Effector CD4-positive, alpha-beta T cell (primary cell): ENCODE results near the gene RINT1.
"Not testable (repeated sequence)": the region's sequence is repeated elsewhere in the genome, so short reads cannot be mapped to it uniquely, and the experiment has no call there.

Source experiments
- DNase-seq: peaks from one replicate; pipeline ENCODE4 v3.0.0-alpha.2; 2020

RINT1 gene

DNA sequence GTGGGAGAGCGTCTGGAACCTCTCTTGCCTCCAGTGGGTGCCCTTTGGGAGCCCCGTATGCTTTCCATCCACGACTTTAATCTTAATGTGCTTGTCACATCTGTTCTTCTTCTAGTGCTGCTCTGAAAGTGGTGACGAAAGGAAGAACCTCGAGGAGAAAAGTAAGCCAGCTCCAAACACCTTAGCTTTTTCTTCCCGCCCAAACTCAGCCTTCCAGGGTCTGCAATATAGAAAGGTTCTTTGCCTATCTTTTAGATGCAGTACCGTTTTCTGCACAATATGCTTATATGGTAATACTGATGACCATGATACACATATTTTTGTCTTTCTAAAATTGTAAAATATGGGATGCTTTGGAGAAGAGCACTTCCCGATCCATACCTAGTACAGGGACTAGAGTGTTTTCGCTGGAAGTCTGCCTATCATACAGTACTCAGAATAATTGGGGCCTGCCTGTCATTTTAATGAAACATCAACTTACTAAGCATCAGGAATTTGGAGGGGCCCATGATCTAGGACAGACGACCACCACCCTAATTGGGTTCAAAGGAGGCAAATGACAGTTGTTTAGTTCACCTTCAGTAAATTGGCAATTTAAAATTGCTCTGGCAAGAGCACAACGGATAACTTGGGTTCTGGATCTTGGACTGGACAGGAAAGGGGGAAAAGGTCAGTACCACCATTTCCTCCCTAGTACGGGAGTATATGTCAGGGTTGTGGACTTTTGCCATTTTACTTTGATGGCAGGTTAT lies 884 bp downstream of the RINT1 start:
- no peak for DNase-seq

DNA sequence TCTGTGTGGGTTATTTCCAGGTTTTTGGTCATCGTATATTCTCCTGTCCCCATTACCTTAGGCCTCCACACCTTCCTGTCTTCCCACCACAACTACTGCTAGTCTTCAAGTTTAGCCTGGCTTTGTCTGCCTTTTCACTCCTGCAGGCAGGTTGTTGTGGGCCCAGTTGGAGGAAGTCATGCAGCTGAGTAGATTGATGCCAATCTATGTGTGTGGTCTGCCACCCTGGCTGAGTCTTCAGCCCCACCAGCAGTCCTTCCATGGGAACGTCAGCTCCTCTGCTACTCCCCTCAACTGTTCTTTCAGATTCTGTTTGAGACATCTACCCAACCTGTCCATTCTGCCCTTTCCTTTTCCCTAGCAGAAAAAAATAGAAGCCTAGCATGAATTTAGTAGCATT lies 6.3 kb downstream of the RINT1 start:
- no peak for DNase-seq

DNA sequence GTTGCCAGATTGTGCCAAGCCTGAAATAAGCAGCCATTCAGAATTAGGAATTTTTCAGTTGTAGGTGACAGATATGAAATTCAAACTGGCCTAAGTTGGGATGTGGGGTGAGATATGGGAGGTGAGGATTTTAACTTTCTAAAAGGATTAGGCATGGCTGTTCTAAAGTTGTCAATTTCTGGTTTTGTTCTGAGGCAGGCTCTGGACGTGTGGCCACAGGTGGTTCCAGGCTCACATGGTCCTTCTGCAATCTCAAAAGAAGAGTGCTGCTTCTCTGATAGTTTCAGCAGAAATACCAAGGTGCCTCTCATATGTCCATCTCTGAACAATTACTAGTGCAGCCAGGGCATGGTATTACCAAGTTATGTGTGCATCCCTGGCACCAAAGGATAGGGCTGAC lies 27.9 kb downstream of the RINT1 start:
- DNase-seq, result no peak

DNA sequence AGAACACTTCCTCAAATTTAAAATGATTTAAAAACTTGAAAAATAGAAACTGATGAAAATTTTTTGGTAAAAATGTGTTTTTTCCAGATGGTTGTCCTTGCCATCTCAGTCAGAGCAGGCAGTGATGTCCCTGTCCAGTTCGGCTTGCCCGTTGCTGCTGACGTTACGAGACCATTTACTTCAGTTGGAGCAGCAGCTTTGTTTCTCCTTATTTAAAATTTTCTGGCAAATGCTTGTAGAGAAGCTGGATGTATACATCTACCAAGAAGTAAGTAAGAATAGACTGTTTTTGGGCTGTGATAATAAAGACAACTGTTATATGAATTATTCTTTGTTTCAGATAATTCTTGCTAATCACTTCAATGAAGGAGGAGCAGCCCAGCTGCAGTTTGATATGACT lies 33.2 kb downstream of the RINT1 start:
- DNase-seq, result no peak

DNA sequence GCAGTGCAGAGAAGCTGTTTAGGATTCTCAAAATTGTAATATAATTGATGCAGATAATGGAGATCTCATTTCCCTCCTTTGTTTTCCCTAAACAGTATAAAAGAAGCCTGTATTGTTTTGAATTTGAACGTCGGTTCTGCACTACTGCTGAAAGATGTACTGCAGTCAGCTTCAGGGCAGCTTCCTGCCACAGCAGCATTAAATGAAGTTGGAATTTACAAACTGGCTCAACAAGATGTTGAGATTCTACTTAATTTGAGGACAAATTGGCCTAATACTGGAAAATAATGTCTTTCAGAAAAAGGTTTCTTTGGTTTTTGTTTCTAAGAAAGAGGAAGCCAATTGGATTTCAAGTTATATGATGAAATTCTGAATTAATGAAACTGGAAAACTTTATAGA lies 35.0 kb downstream of the RINT1 start:
- no peak for DNase-seq

DNA sequence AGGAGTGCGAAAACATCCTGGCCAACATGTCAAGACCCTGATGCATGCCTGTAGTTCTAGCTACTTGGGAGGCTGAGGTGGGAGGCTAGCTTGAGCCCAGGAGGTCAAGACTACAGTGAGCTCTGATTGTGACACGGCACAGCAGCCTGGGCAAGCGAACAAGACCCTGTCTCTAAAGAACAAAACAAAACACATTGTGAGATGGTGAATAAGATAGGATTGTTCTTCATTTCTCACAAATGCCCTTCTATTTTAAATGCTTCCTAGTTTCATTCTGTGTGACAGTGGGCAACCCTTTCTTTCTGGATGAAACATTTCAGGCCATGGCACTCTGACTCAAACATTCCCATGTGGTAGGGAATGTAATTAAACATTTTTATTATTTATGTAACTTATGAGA lies 35.8 kb downstream of the RINT1 start:
- no peak for DNase-seq

DNA sequence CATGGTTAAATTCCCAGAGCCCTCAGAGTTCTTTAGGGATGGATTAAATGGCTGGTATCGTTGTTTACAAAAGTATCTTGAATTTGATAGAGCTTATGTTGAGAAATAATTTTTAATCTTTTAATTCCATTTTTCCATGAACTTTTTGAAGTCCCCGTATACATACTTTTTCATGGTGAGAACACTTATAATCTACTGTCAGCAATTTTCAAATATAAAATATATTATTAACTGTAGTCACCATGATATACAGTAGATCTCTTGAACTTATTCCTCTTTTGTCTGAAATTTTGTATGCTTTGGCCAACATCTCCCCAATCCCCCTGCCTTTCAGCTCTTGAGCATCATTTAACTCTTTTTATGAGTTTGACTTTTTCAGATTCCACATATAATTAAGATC lies 39.9 kb downstream of the RINT1 start:
- DNase-seq, result no peak

DNA sequence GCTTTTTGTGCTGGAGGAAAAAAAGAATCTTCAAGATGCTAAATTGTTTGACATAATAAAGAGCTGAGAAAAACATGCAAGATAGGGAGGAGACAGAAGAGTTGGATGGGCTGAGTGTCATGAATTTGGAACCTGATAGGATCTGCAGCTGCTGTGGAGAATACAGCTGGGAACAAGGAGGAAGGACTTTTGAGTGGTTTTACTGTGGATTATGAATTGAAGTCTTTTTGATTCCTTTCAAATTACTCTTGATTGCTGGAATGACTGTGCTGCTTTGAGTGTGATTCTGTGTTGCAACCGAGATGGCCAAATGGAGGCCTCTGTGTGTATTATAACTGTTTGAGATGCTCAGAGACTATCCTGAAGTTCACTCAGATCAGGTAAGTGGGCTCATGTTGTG lies 45.2 kb downstream of the RINT1 start:
- DNase-seq, result no peak

DNA sequence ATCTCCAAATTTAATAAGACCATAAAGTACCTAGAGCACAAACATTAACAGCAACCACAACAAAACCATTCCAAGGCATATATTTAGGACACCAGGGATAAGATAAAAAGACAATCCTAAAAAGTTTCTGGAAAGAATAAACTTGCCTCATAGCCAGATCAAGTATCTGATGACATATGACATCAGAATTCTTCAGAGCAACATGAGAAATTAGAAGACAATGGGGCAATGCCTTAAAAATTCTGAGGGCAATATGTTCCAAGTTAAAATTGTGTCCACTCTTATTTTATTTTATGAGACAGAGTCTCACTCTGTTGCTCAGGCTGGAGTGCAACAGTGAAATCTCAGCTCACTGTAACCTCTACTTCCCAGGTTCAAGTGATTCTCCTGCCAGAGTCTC lies 46.5 kb downstream of the RINT1 start:
- DNase-seq, result no peak

DNA sequence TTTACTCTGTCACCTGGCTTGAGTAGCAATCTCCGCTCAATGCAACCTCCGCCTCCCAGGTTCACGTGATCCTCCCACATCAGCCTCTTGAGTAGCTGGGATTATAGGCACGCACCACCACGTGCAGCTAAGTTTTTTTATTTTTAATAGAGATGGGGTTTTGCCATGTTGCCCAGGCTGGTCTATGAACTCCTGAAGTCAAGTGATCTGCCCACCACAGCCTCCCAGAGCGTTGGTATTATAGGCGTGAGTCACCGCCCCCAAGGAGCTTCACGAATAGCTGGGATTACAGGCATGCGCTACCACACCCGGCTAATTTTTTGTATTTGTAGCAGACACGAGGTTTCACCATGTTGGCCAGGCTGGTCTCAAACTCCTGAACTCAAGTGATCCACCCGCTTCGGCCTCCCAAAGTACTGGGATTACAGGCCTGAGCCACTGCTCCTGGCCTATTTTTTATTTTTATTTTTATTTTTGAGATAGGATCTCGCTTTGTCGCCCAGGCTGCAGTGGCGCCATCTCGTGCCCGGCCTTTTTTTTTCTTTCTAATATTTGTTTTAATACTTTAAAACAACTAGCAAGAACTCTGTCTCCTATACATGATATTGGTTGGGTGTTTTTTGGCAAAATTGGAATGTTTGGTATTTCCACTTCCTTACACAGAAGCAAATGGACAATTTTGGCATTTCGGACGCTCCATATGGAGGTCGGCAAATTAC lies 48.2 kb downstream of the RINT1 start:
- no peak for DNase-seq

DNA sequence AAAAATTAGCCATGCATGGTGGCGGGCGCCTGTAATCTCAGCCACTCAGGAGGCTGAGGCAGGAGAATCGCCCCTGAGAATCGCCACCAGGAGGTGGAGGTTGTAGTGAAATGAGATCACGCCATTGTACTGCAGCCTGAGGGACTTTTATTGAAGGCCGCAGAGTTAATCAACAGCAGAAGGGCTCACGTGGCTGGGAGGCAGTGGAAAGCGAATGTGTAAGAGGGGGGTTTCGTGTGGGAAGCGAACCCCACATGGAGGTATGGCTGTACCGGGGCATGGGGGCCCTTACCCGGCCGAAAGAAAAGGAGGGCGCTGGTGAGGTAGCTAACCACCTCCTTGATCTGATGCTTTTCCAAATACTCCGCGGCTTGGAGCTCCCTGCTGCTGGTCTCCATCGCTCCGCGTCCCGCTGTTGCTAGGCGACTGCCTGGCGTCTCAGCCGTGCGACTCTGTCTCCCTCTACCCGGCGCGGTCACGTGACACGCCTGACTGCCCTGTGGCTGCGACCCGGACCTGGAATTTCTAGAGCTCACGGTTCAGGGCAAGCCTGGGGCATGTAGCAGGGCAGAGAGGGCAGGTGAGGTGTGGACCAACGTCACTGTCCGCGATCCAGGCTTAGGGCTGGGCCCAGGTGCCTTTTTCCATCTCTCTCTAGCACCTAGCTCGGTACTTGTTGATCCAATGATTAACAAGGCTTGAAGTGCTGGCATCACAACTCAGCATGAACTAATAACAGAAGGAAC lies 49.2 kb downstream of the RINT1 start, which contains the start of gene EFCAB10:
Gene EFCAB10, minus strand, starts transcription at position 428 of the 746 bp plus-strand sequence. Its CDS starts 30 bp downstream, at position 398.
- peak; percentile 22 for DNase-seq

DNA sequence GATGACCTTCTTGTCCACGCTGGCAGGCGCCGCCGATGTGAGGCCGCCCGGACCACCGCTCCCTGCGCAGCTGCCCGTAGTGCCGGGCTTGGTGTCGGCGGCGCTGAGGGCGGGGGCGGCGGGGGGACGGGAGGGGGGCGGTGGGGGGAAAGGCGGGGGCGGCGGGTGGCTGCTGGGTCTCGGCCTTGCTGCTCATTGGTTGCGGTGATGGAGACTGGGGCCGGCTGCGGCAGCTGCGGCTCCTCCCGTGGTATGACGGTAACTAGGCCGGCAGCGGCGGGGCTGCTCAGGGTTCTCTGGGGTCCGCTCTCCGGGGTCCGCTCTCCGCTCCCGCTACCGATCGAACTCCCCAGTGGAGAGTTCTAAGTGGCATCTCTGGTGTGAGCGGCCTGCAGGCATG lies 51.1 kb downstream of the RINT1 start:
- DNase-seq, result no peak

DNA sequence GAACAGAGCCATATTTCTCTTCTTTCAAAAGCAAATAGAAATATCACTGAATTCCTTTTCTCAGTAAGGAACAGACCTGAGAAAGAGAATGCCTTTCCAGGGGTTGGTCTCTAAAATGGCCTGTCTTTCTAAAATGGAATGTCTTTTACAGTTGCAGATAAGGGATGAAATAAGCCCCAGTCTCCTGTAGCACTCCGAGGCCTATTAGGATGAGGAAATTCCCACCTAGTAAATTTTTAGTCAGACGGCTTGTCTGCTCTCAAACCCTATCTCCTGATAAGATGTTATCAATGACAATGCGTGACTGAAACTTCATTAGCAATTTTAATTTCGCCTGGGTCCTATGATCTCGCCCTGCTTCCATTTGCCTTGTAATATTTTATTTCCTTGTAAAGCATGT lies 52.2 kb downstream of the RINT1 start:
- DNase-seq, result no peak

DNA sequence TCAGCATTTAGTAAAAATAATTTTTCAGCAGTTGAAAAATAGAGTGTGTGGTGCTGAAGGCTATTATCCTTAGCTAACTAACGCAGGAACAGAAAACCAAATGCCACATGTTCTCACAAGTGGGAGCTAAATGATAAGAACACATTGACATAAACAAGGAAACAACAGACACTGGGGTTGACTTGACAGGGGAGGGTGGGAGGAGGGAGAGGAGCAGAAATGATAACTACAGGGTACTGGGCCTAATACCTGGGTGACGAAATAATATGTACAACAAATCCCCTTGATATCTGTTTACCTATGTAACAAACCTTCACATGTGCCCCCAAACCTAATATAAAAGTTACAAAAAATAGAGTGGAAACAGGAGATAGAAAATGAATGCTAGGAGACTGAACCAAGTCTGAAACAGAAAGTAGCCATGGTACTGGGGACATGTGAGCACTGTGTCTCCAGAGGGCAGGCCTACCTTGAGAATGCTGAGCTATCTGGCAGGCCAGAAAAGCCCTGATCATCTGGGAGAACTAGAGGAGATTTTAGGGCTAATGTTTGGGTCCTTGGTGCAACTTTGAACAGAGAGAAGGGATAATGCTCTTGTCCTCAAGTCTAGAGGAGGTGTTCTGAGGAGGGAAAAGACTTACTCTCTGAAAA lies 54.0 kb downstream of the RINT1 start:
- DNase-seq, result no peak

DNA sequence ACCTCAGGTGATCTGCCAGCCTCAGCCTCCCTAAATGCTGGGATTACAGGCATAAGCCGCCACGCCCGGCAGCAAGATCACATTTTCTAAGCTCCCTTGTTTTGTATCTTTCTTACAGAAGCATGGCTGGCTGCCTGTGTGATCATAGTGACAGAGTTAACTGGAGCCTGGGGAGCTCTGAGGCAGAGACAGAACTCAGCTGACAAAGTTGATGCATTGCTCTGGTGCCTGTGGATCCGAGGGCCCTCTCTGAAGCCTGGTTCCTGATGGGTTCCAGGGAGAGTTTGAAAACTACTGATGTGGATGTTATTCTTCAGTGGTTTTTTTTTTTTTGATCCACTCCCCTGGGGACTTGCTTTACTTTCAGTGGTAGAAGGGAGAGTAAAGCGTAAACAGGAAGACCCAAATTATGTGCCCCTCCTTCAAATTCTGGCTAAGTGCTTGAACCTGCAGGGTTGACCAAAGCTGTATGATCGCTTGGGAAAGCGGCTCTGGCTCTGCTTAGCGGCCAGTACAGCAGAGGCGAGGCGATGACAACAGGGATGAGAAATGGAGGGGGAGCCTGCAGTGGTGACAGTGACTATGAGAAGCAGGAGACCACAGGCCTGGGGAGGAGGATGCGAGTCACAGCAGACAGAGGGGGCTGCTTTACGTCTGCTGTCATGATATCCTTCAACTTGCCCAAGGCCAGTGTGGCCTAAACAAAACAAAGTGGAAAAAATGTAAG lies 56.1 kb downstream of the RINT1 start:
- no peak for DNase-seq

DNA sequence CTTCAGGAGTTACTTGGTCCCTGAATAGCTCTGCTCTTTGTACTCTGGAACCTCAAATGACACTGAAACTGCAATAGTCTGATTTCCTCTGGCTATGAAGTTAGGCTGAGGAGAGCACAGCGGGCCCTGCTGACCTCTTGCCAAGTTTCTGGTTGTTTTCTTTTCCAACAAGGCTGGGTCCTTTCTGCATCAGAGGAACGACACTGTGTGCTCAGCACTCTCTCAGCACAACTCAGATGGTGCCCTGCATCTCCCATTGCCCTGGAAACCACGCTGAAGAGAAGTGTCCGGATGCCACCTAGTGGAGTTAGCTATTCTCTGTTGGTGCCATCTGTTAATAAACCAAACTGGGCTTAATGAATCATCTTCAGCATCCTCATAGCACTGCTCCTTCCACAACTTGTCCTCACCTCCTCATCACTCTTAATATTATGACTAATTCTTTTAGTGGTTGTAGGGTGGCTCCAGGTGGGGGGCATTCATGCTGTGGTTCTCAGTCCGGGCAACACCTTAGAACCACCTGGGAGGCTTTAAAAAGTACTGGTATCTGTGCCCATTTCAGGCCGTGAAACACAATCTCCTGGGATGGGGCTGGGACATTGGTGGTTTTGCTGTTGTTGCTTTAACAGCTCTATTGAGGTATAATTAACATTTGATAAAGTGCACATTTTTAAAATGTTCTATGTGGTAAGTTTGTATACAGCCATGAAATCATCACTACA lies 57.5 kb downstream of the RINT1 start:
- peak; percentile 20 for DNase-seq

DNA sequence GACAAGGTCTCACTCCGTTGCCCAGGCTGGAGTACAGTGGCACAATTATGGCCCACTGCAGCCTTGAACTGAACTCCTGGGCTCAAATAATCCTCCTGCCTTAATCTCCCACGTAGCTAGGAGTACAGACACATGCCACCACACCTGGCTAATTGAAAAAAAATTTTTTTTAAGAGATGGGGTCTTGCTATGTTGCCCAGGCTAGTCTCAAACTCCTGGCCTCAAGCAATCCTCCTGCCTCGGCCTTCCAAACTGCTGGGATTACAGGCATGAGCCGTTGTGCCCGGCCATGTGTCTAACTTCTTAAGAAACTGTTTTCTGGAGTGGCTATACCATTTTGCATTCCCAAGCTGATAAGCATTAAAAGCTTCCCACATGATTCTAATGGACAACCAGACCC lies 58.8 kb downstream of the RINT1 start:
- DNase-seq, result no peak

DNA sequence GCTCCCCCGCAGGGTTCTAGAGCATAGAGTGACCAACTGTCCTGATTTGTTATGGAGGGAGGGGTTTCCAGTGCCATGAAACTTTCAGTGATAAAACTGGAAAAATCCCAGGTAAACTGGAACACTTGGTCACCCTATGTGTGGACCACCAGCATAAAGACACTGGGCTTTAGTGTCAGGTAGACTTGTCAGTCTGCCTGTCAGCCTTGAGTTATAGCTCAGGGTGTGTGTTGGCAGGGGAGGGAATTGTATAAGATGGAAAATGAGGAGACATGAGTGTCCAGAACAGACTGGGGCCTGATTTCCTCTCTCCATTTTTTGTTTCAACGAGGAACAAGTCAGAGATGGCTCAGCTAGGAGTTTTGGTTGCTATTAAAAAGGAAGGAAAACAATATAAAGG lies 59.5 kb downstream of the RINT1 start:
- no peak for DNase-seq

DNA sequence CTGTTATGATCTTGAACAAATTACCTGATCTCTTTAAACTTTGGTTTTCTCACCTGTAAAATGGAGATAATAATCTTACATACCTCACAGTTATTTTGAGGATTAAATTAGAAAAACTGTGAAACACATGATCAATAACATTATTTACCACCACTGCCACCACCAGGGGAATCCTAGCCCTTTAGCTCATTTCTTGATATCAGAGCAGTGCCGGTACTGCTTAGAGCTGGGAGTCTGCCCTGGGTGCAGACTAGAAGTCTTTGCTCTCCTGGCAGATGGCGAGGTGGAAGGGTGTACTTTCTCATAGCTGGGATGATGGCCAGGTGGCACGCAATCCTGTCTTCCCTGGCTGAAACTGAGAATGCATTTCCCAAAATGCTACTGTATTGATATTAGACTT lies 62.0 kb downstream of the RINT1 start:
- DNase-seq, result no peak

DNA sequence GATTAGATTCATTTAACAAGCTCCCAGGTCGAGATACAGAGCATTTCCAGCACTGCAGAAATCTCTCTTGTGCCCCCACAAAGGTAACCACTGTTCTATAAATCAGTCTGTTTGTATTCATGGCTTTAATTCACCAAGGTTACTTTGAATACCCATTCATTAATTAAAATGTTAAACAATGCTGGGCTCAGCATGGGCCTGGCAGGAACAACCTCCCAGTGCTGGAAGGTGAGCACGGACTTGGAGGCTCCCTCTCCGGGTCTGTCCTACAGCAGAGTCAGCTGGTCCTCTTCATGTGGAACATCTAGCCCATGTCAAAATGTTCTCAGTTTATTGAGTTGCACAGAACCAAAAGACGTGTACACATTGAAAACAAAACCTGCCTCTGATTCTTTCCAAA lies 64.9 kb downstream of the RINT1 start:
- no peak for DNase-seq

DNA sequence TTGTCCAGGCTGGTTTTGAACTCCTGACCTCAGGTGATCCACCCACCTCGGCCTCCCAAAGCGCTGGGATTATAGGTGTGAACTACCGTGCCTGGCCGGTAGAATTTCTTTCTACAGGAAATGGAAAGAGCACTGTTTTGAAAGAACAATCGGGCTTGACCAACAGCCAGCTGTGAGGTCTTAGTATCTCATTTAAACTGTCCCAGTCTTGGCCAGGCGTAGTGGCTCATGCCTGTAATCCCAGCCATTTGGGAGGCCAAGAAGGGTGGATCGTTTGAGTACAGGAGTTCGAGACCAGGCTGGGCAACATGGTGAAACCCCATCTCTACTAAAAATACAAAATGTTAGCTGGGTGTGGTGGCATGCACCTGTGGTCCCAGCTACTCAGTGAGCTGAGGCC lies 67.1 kb downstream of the RINT1 start:
- DNase-seq, result not testable (repeated sequence)

DNA sequence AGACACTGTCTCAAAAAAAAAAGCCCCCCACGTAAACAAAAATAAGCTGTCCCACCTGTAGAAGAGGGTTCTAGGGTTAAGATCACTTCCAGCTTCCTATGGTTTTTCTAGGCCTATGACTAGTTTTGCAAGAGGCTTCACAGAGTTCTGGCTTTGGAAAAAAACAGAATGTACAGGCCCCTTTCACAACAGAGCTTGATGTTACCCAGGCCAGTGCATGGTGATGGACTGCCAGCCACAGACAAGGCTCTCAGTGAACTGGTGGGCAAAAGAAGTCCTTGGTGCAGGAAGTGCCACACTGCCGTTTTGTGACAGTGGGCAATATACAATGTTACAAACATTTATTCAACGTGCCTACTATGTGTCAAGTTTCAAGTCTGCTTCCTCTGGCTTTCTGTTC lies 67.5 kb downstream of the RINT1 start:
- no peak for DNase-seq
